DND-41 (cell line): Measurements from ENCODE around the gene THOC2.
"Not testable (repeated sequence)": the region's sequence is repeated elsewhere in the genome, so short reads cannot be mapped to it uniquely, and the experiment has no call there.

Source experiments
- ATAC-seq: fragments of 200-7000 bp; cut with Tn5 transposase; 3 replicates; pipeline ENCODE4 v1.9.1; 2021; ENCODE audit warnings: low read depth; ENCODE audit not compliant: insufficient read depth
- DNase-seq: peaks from one replicate; pipeline ENCODE4 v3.0.0-alpha.2; 2020
- H2AFZ ChIP-seq: 2 replicates; pipeline ENCODE4 v1.6.0; 2012; ENCODE audit warnings: low read depth, low read length
- H3K27ac ChIP-seq: 2 replicates; pipeline ENCODE4 v1.5.1; 2012; ENCODE audit warnings: low read length, inconsistent platforms
- H3K27me3 ChIP-seq: fragments of 200-600 bp; sonication (generic); 2 replicates; pipeline ENCODE4 v1.6.0; 2012; ENCODE audit warnings: low read length, mild to moderate bottlenecking, inconsistent platforms; ENCODE audit not compliant: insufficient read depth, poor library complexity
- H3K36me3 ChIP-seq: 2 replicates; pipeline ENCODE4 v1.5.1; 2012; ENCODE audit warnings: low read length, inconsistent platforms; ENCODE audit not compliant: insufficient read depth
- H3K4me1 ChIP-seq: 2 replicates; pipeline ENCODE4 v1.5.1; 2012; ENCODE audit warnings: mild to moderate bottlenecking, low read length; ENCODE audit not compliant: insufficient read depth
- H3K4me2 ChIP-seq: 2 replicates; pipeline ENCODE4 v1.6.0; 2012; ENCODE audit warnings: mild to moderate bottlenecking, moderate library complexity, low read length, inconsistent platforms; ENCODE audit not compliant: insufficient read depth
- H3K4me3 ChIP-seq, 2 experiments: fragments of 200-600 bp in 1 of 2; shearing (Covaris generic) in 1 of 2; 2 replicates each; pipeline ENCODE4 v1.5.1; 2012 to 2016; ENCODE audit warnings: inconsistent platforms in 2 of 2, low read length in 2 of 2, mild to moderate bottlenecking in 2 of 2, low read depth in 1 of 2, moderate library complexity in 1 of 2
- H3K79me2 ChIP-seq: 2 replicates; pipeline ENCODE4 v1.6.0; 2012; ENCODE audit warnings: low read length, inconsistent platforms; ENCODE audit not compliant: insufficient read depth
- H3K9ac ChIP-seq: 2 replicates; pipeline ENCODE4 v1.6.0; 2012; ENCODE audit warnings: low read depth, mild to moderate bottlenecking, inconsistent platforms, low read length, moderate library complexity
- H3K9me3 ChIP-seq: 2 replicates; pipeline ENCODE4 v1.5.1; 2012; ENCODE audit warnings: low read length, moderate library complexity, mild to moderate bottlenecking, inconsistent platforms; ENCODE audit not compliant: insufficient read depth, severe bottlenecking
- H4K20me1 ChIP-seq: 2 replicates; pipeline ENCODE4 v1.6.0; 2012; ENCODE audit warnings: low read length; ENCODE audit not compliant: insufficient read depth
- CTCF ChIP-seq: IDR thresholded peaks from 2 replicates; pipeline ENCODE4 v1.5.1; 2012; ENCODE audit warnings: borderline replicate concordance, low read length, moderate library complexity, mild to moderate bottlenecking; ENCODE audit not compliant: poor library complexity, severe bottlenecking; ENCODE audit errors: extremely low read depth
- EZH2 ChIP-seq: IDR thresholded peaks from 3 replicates; pipeline ENCODE4 v1.6.1; 2012; ENCODE audit warnings: borderline replicate concordance, low read depth, mild to moderate bottlenecking, moderate library complexity, low read length, inconsistent platforms; ENCODE audit not compliant: severe bottlenecking

Gene THOC2, protein sequence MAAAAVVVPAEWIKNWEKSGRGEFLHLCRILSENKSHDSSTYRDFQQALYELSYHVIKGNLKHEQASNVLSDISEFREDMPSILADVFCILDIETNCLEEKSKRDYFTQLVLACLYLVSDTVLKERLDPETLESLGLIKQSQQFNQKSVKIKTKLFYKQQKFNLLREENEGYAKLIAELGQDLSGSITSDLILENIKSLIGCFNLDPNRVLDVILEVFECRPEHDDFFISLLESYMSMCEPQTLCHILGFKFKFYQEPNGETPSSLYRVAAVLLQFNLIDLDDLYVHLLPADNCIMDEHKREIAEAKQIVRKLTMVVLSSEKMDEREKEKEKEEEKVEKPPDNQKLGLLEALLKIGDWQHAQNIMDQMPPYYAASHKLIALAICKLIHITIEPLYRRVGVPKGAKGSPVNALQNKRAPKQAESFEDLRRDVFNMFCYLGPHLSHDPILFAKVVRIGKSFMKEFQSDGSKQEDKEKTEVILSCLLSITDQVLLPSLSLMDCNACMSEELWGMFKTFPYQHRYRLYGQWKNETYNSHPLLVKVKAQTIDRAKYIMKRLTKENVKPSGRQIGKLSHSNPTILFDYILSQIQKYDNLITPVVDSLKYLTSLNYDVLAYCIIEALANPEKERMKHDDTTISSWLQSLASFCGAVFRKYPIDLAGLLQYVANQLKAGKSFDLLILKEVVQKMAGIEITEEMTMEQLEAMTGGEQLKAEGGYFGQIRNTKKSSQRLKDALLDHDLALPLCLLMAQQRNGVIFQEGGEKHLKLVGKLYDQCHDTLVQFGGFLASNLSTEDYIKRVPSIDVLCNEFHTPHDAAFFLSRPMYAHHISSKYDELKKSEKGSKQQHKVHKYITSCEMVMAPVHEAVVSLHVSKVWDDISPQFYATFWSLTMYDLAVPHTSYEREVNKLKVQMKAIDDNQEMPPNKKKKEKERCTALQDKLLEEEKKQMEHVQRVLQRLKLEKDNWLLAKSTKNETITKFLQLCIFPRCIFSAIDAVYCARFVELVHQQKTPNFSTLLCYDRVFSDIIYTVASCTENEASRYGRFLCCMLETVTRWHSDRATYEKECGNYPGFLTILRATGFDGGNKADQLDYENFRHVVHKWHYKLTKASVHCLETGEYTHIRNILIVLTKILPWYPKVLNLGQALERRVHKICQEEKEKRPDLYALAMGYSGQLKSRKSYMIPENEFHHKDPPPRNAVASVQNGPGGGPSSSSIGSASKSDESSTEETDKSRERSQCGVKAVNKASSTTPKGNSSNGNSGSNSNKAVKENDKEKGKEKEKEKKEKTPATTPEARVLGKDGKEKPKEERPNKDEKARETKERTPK (N-terminal part only)

DNA sequence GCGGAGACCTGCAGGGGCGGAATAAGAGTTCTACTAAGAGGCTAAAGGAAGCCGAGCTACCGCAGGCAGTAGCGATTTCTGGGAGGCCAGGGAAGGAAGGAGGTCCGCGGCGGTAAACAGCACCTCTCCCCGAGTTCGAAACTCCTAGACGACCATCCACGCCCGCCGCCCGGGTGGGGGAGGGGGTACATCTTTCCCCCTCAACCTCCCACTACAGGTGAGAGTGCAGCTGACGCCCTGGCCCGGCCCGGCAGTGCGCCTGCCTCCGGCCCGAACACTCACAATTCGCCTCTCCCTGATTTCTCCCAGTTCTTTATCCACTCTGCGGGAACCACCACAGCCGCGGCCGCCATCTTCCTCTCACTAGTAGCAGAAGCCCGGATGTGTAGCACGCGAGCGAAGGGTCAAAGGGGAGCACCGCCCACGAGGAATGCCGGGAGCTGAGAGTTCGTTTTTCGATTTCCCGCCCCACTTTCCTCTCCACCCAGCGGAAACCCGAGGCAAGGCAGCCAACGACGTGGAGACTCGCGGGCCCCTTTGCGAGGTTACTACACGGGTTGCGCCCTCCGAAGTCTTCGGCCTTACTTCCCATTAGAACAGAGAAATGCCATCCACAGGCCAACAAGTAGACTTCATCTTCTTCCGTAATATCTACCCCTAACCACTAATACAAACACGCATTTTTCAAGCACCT, at the start of gene THOC2:
TSS of gene THOC2 (minus strand) at position 383 of the 694 bp plus-strand sequence. CDS start at position 353, 30 bp downstream.
- Histone ChIP-seq H3K4me1 (peaks cover 42% of the 10 kb centered on the region), H3K4me3 (peak within 1 kb of the TSS; percentile 89 to 91), H3K27ac (peak within 1 kb of the TSS; percentile 97), H3K4me2 (peak within 1 kb of the TSS; percentile 85), H4K20me1 (peaks cover 16% of the 10 kb centered on the region; the same call in 1 of the 2 replicates), H3K9me3 (no peaks in the 10 kb centered on the region), H3K36me3 (peaks cover 5% of the 10 kb centered on the region; the same call in 1 of the 2 replicates), H3K9ac (peak within 1 kb of the TSS; percentile 64), H3K79me2 (peaks cover 55% of the 10 kb centered on the region), H2AFZ (peak within 1 kb of the TSS; percentile 90), H3K27me3 (no peaks in the 10 kb centered on the region)
- peak; percentile 91 for ATAC-seq
- DNase-seq = peak; percentile 88
- no peak for TF ChIP-seq EZH2
- TF ChIP-seq CTCF = peak; percentile 51

- H3K27me3 ChIP-seq, H3K27ac ChIP-seq, H3K4me3 ChIP-seq, H3K9me3 ChIP-seq, ATAC-seq, H4K20me1 ChIP-seq, H3K9ac ChIP-seq, H3K4me2 ChIP-seq, H3K36me3 ChIP-seq, H3K79me2 ChIP-seq, DNase-seq, H2AFZ ChIP-seq, H3K4me1 ChIP-seq: not testable (repeated sequence)
Observed at GRCh38 chrX:123781786-123782185, 48.9 kb upstream of the THOC2 start.

DNA sequence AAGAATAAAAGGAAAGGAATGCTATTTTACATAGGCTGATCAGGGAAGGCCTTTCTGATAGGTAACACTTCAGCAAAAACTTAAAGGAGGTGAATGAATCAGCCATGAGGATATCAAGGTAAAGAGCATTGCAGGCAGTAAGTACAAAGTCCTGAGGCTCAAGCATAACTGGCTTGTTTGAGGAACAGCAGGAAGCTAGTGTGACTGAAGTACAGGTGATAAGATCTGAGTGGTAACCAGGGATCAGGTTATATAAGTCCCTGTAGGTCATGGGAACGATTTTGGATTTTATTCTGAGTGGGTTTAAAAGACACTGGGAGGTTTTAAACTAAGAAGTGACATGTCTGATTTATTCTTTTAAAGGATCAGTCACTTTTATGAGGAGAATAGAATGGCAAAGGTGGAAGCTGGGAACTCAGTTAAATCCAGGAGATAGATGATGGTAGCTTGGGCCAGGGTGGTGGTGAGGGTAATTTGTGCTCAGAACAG, 47.1 kb upstream of the THOC2 start:
- H3K9me3 ChIP-seq = no peaks in the 10 kb centered on the region
- no peaks in the 10 kb centered on the region for H3K79me2 ChIP-seq
- DNase-seq (no peak), ATAC-seq (no peak)
- no peaks in the 10 kb centered on the region for H3K4me1 ChIP-seq
- no peak for TF ChIP-seq CTCF
- no peak overlapping the region for H3K9ac ChIP-seq
- H3K4me3 ChIP-seq = no peak overlapping the region
- H3K27ac ChIP-seq = no peak overlapping the region
- H3K4me2 ChIP-seq = no peak overlapping the region
- no peak overlapping the region for H2AFZ ChIP-seq
- no peaks in the 10 kb centered on the region for H3K27me3 ChIP-seq
- no peaks in the 10 kb centered on the region for H3K36me3 ChIP-seq
- H4K20me1 ChIP-seq = no peaks in the 10 kb centered on the region
